ENCODE data around the gene GSDME. TPM values are rescaled to one million over a fixed set of nuclear protein-coding genes. Genes with fewer than 3 reads are reported as not detected.

GSDME gene
- total RNA-seq, 1 donor from 2014 or later, result 8.2 TPM

DNA sequence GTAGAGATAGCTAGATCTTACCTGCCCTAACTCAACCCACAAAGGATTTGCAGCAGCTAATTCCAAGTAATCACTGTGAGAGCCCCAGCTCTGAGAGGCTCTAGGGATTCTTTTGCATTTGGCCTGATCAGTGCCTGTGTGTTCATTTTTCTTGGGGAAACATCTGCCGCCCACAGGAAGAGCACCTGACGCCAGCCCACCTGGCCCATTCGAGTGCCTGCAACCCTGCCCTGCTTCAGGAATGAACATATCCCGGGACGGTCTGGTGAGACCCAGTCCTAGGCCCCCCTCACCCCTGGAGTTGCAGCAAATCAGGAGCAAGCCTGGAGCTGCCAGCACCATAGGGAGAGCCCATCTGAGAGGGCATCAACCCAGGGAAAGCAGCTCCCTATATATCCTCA lies 38.8 kb downstream of the GSDME start:
- TF ChIP-seq, protein P1, sequence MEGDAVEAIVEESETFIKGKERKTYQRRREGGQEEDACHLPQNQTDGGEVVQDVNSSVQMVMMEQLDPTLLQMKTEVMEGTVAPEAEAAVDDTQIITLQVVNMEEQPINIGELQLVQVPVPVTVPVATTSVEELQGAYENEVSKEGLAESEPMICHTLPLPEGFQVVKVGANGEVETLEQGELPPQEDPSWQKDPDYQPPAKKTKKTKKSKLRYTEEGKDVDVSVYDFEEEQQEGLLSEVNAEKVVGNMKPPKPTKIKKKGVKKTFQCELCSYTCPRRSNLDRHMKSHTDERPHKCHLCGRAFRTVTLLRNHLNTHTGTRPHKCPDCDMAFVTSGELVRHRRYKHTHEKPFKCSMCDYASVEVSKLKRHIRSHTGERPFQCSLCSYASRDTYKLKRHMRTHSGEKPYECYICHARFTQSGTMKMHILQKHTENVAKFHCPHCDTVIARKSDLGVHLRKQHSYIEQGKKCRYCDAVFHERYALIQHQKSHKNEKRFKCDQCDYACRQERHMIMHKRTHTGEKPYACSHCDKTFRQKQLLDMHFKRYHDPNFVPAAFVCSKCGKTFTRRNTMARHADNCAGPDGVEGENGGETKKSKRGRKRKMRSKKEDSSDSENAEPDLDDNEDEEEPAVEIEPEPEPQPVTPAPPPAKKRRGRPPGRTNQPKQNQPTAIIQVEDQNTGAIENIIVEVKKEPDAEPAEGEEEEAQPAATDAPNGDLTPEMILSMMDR (IDR thresholded peaks at IDR 0.05), result no peak
- no peak overlapping the region for H3K4me3 ChIP-seq
- no peaks in the 10 kb centered on the region for H3K4me1 ChIP-seq
- no peaks in the 10 kb centered on the region for H3K27me3 ChIP-seq (ENCODE audit: low read depth)
- intact Hi-C loops (cut with DNase I), result no loop called here
- H3K36me3 ChIP-seq, result no peaks in the 10 kb centered on the region
- DNase-seq (no peak), ATAC-seq (no peak)
- no peak overlapping the region for H3K27ac ChIP-seq
- no peaks in the 10 kb centered on the region for H3K9me3 ChIP-seq

DNA sequence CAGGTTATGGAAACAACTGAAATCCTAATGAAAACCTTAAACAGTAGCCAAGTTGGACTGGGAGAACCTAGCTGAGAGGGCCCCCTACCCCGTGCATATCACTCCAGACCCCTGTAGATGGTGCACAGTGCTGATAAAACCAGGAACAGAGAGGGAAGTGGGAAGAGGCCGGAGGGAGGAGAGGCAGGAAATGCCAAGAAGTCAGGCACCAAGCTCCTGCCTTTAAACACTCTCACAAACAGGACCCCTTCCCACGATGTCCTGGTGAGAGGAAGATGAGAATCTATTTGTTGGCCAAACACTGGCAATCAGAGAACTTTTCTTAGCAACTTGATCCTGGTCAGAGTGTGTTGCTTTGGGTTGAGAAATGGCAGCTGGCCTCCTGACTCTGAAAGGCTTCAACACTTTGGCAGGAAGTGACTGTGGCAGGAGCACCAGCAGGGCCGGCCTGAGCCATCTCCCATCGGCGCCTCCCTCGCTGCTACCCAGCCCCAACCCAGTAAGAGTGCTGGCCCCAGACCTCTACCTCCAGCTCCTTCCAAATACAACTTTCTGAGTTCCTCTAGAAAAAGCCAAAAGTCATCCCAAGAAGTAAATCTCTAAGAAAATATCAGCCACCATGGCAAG lies 39.5 kb downstream of the GSDME start:
- Histone ChIP-seq H3K27me3 (ENCODE audit: low read depth) (no peaks in the 10 kb centered on the region), H3K36me3 (no peaks in the 10 kb centered on the region), H3K9me3 (no peaks in the 10 kb centered on the region), H3K4me3 (no peak overlapping the region), H3K4me1 (no peaks in the 10 kb centered on the region), H3K27ac (no peak overlapping the region)
- ATAC-seq, result no peak
- DNase-seq, result no peak
- intact Hi-C loops (cut with DNase I), result no loop called here
- TF ChIP-seq, protein P1 (IDR thresholded peaks at IDR 0.05), result no peak

DNA sequence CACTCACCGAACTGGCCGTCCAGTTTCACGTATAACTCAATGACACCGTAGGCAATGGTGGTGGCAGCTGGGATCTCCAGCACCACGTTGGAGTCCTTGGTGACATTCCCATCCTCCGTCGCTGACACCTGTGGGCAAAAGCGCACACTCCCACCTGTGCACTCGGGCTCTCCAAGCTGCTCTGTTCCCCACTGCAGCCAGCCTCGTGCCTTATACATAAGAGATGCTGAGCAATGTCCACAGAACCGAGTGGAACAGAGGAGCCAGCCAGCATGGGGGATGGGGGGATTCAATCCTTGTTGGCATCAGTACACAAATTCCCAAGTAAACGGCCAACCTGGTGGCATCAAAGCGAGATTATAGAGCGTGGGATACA lies 40.0 kb downstream of the GSDME start:
- no peak for DNase-seq
- ATAC-seq, result no peak
- intact Hi-C loops (cut with DNase I), result no loop called here

DNA sequence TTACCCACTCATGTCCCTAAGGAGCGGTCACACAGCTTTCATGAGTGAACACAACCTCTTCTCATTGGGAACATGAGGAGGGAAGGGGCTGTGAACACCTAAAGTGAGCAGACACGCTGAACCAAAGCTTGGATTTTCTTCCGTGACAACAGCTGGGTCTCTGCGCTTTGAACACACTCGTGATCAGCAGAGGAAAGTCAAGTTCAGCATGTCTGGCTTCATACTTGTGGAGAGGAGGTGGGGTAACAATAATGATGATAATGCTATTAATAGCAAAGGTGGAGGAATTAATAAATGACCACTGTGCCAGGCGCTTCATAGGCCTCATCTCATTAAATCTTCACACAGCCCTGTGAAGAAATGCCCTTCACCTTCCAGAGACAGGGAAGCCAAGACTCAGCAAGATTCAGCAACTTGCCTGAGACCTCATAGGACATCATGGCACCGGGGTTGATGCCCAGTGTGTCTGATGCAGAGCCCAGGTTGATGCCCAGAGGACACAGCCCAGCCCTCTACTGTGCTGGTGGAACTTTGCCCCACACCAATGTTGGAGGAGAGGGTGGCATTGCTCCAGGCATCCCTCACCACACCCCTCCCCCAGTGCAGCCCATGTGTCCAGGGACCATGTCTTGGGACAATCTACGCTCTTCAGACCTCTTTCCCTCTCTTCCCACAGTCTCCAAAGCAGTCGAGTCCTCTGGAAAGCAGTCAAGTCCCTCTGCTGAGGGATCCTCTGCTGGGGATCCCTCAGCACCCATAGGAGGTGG lies 40.6 kb downstream of the GSDME start:
- TF ChIP-seq, protein P1 (IDR thresholded peaks at IDR 0.05), result no peak
- DNase-seq, result no peak

More for the DNA sequence above, 40.0 kb downstream of the GSDME start:
- Histone ChIP-seq H3K27ac (no peak overlapping the region), H3K9me3 (no peaks in the 10 kb centered on the region), H3K4me1 (no peaks in the 10 kb centered on the region), H3K36me3 (no peaks in the 10 kb centered on the region), H3K27me3 (ENCODE audit: low read depth) (no peaks in the 10 kb centered on the region), H3K4me3 (no peak overlapping the region)
- TF ChIP-seq, protein P1 (IDR thresholded peaks at IDR 0.05), result no peak

DNA sequence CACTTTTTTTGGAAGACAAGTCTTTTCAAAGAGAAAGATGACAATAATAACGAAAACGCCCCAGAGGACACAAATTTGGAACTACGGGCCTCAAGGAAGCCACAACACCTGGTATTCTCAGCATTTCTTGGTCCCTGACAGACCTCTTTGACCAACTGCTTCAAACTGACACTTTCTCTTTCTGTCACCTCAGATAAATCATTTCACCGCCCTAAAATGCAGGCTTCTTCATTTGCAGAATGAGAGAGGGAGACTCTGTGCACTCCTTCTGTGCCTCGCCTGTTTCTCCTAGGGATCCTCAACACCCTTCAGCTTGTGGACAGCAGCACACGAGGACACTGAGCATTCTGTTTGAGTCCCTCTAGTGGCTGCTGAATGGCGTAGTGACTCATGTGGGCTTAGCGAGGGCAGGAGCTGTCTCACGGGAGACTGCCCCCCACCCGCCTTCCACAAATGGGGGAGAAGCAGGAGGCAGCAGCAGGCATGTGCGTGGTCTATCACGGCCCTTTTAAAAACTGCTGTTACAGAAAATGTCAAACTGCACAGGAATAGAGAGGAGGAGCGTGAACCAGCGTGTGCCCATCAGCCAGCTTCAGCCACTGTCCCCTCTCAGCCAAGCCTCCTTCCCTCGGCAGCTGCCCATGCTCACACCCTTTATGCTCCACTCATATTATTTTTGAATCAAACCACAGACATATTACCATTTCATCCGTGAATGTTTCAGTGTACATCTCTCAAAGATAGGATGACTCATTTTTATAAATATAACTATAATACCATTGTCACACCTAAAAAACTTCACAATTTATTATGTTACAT lies 41.4 kb downstream of the GSDME start:
- no peaks in the 10 kb centered on the region for H3K36me3 ChIP-seq
- H3K9me3 ChIP-seq, result no peaks in the 10 kb centered on the region
- H3K27me3 ChIP-seq (ENCODE audit: low read depth), result no peaks in the 10 kb centered on the region
- DNase-seq (no peak), ATAC-seq (no peak)
- no peak overlapping the region for H3K27ac ChIP-seq
- no peak overlapping the region for H3K4me3 ChIP-seq
- intact Hi-C loops (cut with DNase I), result no loop called here
- no peaks in the 10 kb centered on the region for H3K4me1 ChIP-seq
- TF ChIP-seq, protein P1 (IDR thresholded peaks at IDR 0.05), result no peak

More for the DNA sequence above, 40.6 kb downstream of the GSDME start:
- no peaks in the 10 kb centered on the region for H3K36me3 ChIP-seq
- H3K27ac ChIP-seq, result no peak overlapping the region
- ATAC-seq, result no peak
- no peaks in the 10 kb centered on the region for H3K4me1 ChIP-seq
- no peak overlapping the region for H3K4me3 ChIP-seq
- intact Hi-C loops (cut with DNase I), result no loop called here
- H3K9me3 ChIP-seq, result no peaks in the 10 kb centered on the region
- no peaks in the 10 kb centered on the region for H3K27me3 ChIP-seq (ENCODE audit: low read depth)
